Gastrocnemius medialis (tissue), 4 donors: ENCODE measurements around the gene C9orf72. TPM values are rescaled to one million over a fixed set of nuclear protein-coding genes. Genes with fewer than 3 reads are reported as not detected.

Experiments used
- ATAC-seq, 2 donors: fragments of 150-250 bp; one replicate each; pipeline ENCODE4 v1.9.1; 2016
- DNase-seq, 2 donors: peaks; one replicate each; pipeline ENCODE4 v3.0.0-alpha.2; 2019
- H3K27ac ChIP-seq, 4 donors: fragments of 200-600 bp; sonication (generic); 1 replicate in 1 of 4; 2 replicates in 3 of 4; pipeline ENCODE4 v1.5.1; 2016 to 2018; ENCODE audit warnings: mild to moderate bottlenecking in 2 of 4, moderate library complexity in 1 of 4
- H3K27me3 ChIP-seq, 3 donors: fragments of 200-600 bp; sonication (generic) in 2 of 3; 1 replicate in 1 of 3; 2 replicates in 2 of 3; pipeline versions ENCODE4 v1.5.1 to v1.6.0; 2016 to 2019; ENCODE audit warnings: mild to moderate bottlenecking in 1 of 3, moderate library complexity in 1 of 3
- H3K36me3 ChIP-seq, 2 donors: fragments of 200-600 bp; sonication (generic) in 1 of 2; one replicate each; pipeline ENCODE4 v1.5.1; 2017 to 2018
- H3K4me1 ChIP-seq, 2 donors: fragments of 200-600 bp; sonication (generic) in 1 of 2; one replicate each; pipeline ENCODE4 v1.5.1; 2016 to 2017; ENCODE audit warnings: mild to moderate bottlenecking in 2 of 2
- H3K4me3 ChIP-seq, 4 donors: fragments of 200-600 bp; sonication (generic) in 3 of 4; 1 replicate in 1 of 4; 2 replicates in 3 of 4; pipeline ENCODE4 v1.5.1; 2016 to 2019; ENCODE audit warnings: mild to moderate bottlenecking in 2 of 4
- H3K9me3 ChIP-seq, 3 donors: fragments of 200-600 bp; sonication (generic) in 2 of 3; 1 replicate in 1 of 3; 2 replicates in 2 of 3; pipeline ENCODE4 v1.5.1; 2016 to 2019
- POLR2A ChIP-seq, 2 donors: fragments of 450-650 bp; IDR thresholded peaks; one replicate each; pipeline ENCODE4 v1.6.1; 2017; ENCODE audit warnings: antibody characterized with exemption in 2 of 2, mild to moderate bottlenecking in 2 of 2, moderate library complexity in 2 of 2
- in situ Hi-C, 4 donors: fragments of 200-750 bp; cut with MboI; loops; one replicate each; pipeline versions ENCODE4 v1.15.0 to v1.8.0; 2017; ENCODE audit warnings: low sequenced_read_pairs in 4 of 4
- intact Hi-C: fragments of 100-400 bp; cut with DNase I; formaldehyde crosslinking; loops from one replicate; pipeline ENCODE4 v1.15.1; 2023; ENCODE audit warnings: low total_unique reads
- total RNA-seq, 4 donors: library from RNA; depleted of rRNA; stranded (reverse); fragments of >200 nt; gene quantifications; one replicate each; pipeline versions ENCODE4 v1.1.0 to v1.2.3, GENCODE V29; 2016
- TF ChIP-seq, protein P1 (sequence below), 5 experiments: fragments of 450-650 bp in 3 of 5; fragments of 200-600 bp in 2 of 5; sonication (generic) in 2 of 5; IDR thresholded peaks in 4 of 5; conservative IDR thresholded peaks in 1 of 5; 1 replicate in 4 of 5; 2 replicates in 1 of 5; pipeline ENCODE4 v1.5.1; 2016 to 2019; ENCODE audit warnings: antibody characterized with exemption in 5 of 5, mild to moderate bottlenecking in 3 of 5, moderate library complexity in 3 of 5

Gene C9orf72
- total RNA-seq, 4 donors from 2014 or later, result 14.8 to 43.4 (median 19.4) TPM

DNA sequence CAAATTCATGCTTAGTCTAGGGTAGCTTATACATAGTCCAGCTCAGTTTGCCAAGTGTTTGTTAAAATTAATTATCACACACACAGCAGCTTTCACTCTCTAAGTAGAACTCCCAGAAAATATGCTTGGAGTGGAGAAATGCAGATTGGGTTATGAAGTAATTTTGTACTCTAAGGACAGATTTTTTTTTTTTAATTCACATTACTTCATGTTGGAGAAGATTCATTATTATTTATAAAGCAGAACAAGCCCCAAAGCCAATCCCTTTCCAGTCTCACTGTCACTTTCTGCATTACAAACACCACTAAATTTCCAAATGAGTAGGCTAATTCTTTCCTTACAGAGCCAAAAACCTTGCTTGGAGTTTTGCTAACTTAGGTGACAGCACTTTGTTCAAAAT lies 11.7 kb upstream of the C9orf72 start:
- in situ Hi-C loops, result no loop called here
- H3K9me3 ChIP-seq, result no peaks in the 10 kb centered on the region

DNA sequence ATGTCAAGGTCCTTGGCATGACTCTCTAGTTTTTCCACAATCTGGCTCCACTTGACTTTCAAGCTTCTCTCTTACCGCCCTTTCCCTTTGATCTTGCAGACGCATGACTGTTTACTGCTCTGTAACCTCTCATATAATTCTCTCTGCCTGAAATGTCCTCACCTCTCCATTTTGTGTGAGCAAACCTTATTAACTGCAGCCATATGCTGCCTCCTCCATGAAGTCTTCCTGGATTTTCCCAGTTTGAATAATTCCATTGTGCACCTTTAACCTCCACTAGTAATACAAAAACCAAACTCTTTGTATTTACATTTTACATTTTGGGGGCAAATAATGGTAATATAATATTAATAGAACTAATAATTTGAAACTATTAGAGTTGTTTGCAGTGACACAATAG lies 9.5 kb upstream of the C9orf72 start:
- intact Hi-C loops, result no loop called here
- ATAC-seq, result no peak

More for the DNA sequence above, 11.7 kb upstream of the C9orf72 start:
- no peak for TF ChIP-seq POLR2A (IDR thresholded peaks at IDR 0.05)
- TF ChIP-seq, protein P1, sequence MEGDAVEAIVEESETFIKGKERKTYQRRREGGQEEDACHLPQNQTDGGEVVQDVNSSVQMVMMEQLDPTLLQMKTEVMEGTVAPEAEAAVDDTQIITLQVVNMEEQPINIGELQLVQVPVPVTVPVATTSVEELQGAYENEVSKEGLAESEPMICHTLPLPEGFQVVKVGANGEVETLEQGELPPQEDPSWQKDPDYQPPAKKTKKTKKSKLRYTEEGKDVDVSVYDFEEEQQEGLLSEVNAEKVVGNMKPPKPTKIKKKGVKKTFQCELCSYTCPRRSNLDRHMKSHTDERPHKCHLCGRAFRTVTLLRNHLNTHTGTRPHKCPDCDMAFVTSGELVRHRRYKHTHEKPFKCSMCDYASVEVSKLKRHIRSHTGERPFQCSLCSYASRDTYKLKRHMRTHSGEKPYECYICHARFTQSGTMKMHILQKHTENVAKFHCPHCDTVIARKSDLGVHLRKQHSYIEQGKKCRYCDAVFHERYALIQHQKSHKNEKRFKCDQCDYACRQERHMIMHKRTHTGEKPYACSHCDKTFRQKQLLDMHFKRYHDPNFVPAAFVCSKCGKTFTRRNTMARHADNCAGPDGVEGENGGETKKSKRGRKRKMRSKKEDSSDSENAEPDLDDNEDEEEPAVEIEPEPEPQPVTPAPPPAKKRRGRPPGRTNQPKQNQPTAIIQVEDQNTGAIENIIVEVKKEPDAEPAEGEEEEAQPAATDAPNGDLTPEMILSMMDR (IDR thresholded peaks at IDR 0.05 in 4 of 5, conservative IDR thresholded peaks at IDR 0.05 in 1 of 5), result no peak
- H3K4me1 ChIP-seq, result no peaks in the 10 kb centered on the region
- H3K27ac ChIP-seq, result no peak overlapping the region
- no peaks in the 10 kb centered on the region for H3K36me3 ChIP-seq
- ATAC-seq (no peak), DNase-seq (no peak)
- H3K27me3 ChIP-seq, result peaks cover 0 to 3% (median 0%) of the 10 kb centered on the region in 3 donors
- H3K4me3 ChIP-seq, result no peak overlapping the region
- intact Hi-C loops, result no loop called here

DNA sequence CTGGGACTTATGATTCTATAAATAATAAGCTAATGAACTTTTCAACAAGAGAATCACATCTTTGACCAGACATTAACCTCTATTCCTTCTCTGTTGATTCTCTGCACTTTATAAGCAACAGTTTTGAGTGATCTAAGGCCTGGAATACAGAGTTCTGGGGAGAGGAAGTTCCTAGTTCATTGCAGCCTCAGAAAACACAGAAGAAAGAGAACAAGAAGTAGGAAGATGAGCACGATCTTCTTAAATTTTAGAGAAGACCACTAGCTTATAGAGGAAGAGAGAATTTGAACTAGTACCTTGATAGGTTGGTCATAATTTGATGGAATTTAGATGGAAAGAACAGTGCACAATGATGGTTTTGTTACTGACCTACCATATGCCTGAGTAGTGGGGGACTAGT lies 8.5 kb upstream of the C9orf72 start:
- TF ChIP-seq, protein P1 (IDR thresholded peaks at IDR 0.05 in 4 of 5, conservative IDR thresholded peaks at IDR 0.05 in 1 of 5), result no peak
- TF ChIP-seq POLR2A (IDR thresholded peaks at IDR 0.05), result no peak
- Histone ChIP-seq H3K9me3 (no peaks in the 10 kb centered on the region), H3K4me3 (no peak overlapping the region), H3K27ac (no peak overlapping the region), H3K4me1 (no peaks in the 10 kb centered on the region), H3K27me3 (no peaks in the 10 kb centered on the region), H3K36me3 (no peaks in the 10 kb centered on the region)
- no peak for DNase-seq
- no peak for ATAC-seq
- intact Hi-C loops, result no loop called here
- in situ Hi-C loops, result no loop called here

More for the DNA sequence above, 9.5 kb upstream of the C9orf72 start:
- H3K4me3 ChIP-seq, result no peak overlapping the region
- H3K27me3 ChIP-seq, result no peaks in the 10 kb centered on the region
- H3K36me3 ChIP-seq, result no peaks in the 10 kb centered on the region
- DNase-seq, result no peak
- no peaks in the 10 kb centered on the region for H3K4me1 ChIP-seq
- TF ChIP-seq POLR2A (IDR thresholded peaks at IDR 0.05), result no peak
- TF ChIP-seq, protein P1 (IDR thresholded peaks at IDR 0.05 in 4 of 5, conservative IDR thresholded peaks at IDR 0.05 in 1 of 5), result no peak
- H3K27ac ChIP-seq, result no peak overlapping the region
- in situ Hi-C loops, result no loop called here
- no peaks in the 10 kb centered on the region for H3K9me3 ChIP-seq

DNA sequence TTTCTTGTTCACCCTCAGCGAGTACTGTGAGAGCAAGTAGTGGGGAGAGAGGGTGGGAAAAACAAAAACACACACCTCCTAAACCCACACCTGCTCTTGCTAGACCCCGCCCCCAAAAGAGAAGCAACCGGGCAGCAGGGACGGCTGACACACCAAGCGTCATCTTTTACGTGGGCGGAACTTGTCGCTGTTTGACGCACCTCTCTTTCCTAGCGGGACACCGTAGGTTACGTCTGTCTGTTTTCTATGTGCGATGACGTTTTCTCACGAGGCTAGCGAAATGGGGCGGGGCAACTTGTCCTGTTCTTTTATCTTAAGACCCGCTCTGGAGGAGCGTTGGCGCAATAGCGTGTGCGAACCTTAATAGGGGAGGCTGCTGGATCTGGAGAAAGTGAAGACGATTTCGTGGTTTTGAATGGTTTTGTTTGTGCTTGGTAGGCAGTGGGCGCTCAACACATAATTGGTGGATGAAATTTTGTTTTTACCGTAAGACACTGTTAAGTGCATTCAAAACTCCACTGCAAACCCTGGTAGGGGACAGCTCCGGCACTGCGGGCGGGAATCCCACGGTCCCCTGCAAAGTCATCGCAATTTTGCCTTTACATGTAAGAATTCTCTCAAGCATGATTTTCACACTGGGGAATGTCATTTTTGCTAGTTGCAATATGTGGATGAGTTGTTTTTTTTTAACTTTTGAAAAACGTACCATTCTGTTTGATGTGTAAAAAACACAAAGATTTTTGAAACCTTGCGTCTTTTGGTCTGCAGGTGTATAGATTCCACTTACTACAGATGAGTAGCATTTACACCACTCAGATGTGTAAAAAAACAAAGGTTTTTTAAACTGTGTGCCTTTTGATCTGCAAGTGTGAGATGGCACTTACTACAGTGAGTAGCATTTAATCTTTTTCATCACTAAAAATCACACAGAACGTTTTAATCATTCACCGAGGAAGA lies 631 bp upstream of the C9orf72 start:
- H3K27ac ChIP-seq, result peak overlapping the region; percentile 95 to 100 (median 100)
- DNase-seq (peak; percentile 98), ATAC-seq (peak; percentile 91)
- H3K36me3 ChIP-seq, result no peaks in the 10 kb centered on the region
- no peaks in the 10 kb centered on the region for H3K9me3 ChIP-seq
- no peaks in the 10 kb centered on the region for H3K27me3 ChIP-seq
- H3K4me1 ChIP-seq, result peaks cover 17 to 19% of the 10 kb centered on the region in 2 donors
- TF ChIP-seq, protein P1 (IDR thresholded peaks at IDR 0.05 in 4 of 5, conservative IDR thresholded peaks at IDR 0.05 in 1 of 5), result no peak
- TF ChIP-seq POLR2A (IDR thresholded peaks at IDR 0.05), result peak; percentile 79 to 84
- in situ Hi-C loops (loop anchor here in 3 of 4 donors (10.0 to 25.0 kb wide), 5 partner anchors 112 to 637 kb away; partner anchors contain the start of genes PLAA (in 2 of the 3) and IFT74 (in 1 of the 3)), intact Hi-C loops (loop anchor here (1.0 to 10.0 kb wide), 8 partner anchors 25 to 682 kb away; partner anchors contain the start of genes CAAP1, MOB3B and PLAA)
- peak overlapping the region; percentile 84 to 99 (median 92) for H3K4me3 ChIP-seq
